Hindlimb muscle (tissue), 1 donor: ENCODE data around the gene ANKRD65. TPM values are rescaled to one million over a fixed set of nuclear protein-coding genes. Genes with fewer than 3 reads are reported as not detected.

Experiments used
- DNase-seq: peaks from one replicate; pipeline ENCODE4 v3.0.0-alpha.2; 2013
- polyA plus RNA-seq: library from polyadenylated mRNA; unstranded; fragments of 120-200 nt; gene quantifications from one replicate; pipeline ENCODE4 v1.2.1, GENCODE V29; 2013; ENCODE audit not compliant: insufficient read length

The ANKRD65 gene
- polyA plus RNA-seq, 1 donor = 24.7 TPM

- no peak for DNase-seq
These were observed 20.2 kb upstream of the ANKRD65 start for GRCh38 chr1:1441002-1441888.

GRCh38 chr1:1440262-1441001 lies 19.4 kb upstream of the ANKRD65 start:
- DNase-seq = no peak

- DNase-seq = no peak
These were observed 18.6 kb upstream of the ANKRD65 start for GRCh38 chr1:1439546-1440261.

GRCh38 chr1:1438531-1439381 lies 17.7 kb upstream of the ANKRD65 start:
- no peak for DNase-seq

GRCh38 chr1:1437904-1438376 lies 16.9 kb upstream of the ANKRD65 start:
- no peak for DNase-seq

GRCh38 chr1:1437033-1437903 lies 16.2 kb upstream of the ANKRD65 start:
- DNase-seq = no peak

GRCh38 chr1:1436630-1437032 lies 15.6 kb upstream of the ANKRD65 start:
- no peak for DNase-seq

- DNase-seq = no peak
These were observed 15.0 kb upstream of the ANKRD65 start for GRCh38 chr1:1435911-1436629.

GRCh38 chr1:1435106-1435903 lies 14.2 kb upstream of the ANKRD65 start, which contains the start of gene VWA1:
Gene VWA1, plus strand, starts transcription at chr1:1435690. Its CDS starts 59 bp downstream, at chr1:1435749.
- peak; percentile 84 for DNase-seq

- DNase-seq = no peak
These were observed 13.7 kb upstream of the ANKRD65 start for GRCh38 chr1:1434824-1435105.

GRCh38 chr1:1434131-1434823 lies 13.2 kb upstream of the ANKRD65 start:
- no peak for DNase-seq

- DNase-seq = peak; percentile 80
These were observed 12.7 kb upstream of the ANKRD65 start for GRCh38 chr1:1433804-1434130.

- DNase-seq = no peak
These were observed 12.1 kb upstream of the ANKRD65 start for GRCh38 chr1:1432951-1433803.

GRCh38 chr1:1432274-1432950 lies 11.3 kb upstream of the ANKRD65 start:
- no peak for DNase-seq

- DNase-seq = no peak
These were observed 10.8 kb upstream of the ANKRD65 start for GRCh38 chr1:1431845-1432273.

GRCh38 chr1:1430992-1431844 lies 10.1 kb upstream of the ANKRD65 start:
- DNase-seq = no peak
